ENCODE measurements around the gene E2F4. TPM values are rescaled to one million over a fixed set of nuclear protein-coding genes. Genes with fewer than 3 reads are reported as not detected.

E2F4 gene
- total and polyA plus RNA-seq, 2 donors (not counting 1 experiment from before 2014, with no cell fraction given), result 42.4 to 59.9 TPM

DNA sequence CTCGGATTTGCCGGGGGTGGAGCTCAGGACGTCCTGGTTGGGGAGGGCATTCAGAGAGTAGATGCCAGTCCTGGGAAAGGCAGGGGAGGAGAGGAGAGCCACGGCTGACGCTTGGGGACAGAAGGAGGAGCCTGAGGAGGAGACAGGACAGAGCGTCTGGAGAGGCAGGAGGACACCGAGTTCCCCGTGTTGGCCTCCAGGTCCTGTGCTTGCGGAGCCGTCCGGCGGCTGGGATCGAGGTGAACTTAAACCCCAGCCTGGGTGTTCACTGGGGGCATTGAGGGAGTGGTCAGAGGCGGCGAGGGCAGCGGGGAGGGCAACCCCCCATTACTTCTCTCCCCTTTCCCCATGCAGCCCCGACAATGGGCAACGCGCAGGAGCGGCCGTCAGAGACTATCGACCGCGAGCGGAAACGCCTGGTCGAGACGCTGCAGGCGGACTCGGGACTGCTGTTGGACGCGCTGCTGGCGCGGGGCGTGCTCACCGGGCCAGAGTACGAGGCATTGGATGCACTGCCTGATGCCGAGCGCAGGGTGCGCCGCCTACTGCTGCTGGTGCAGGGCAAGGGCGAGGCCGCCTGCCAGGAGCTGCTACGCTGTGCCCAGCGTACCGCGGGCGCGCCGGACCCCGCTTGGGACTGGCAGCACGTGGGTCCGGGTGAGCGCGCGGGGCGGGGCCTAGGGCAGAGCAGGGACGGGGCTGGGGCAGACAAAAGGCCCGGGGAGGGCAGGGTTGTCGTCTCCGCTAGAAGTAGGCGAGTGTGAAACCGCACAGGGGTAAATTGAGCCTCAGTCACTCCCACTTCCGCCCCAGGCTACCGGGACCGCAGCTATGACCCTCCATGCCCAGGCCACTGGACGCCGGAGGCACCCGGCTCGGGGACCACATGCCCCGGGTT is 17.9 kb upstream of the E2F4 start:
- H3K27me3 ChIP-seq (ENCODE audit: control insufficient read depth, insufficient read depth, low read length), result no peaks in the 10 kb centered on the region
- H3K4me3 ChIP-seq (replicated peaks in 1 of 4; ENCODE audit: control extremely low read depth in 1 of 4, insufficient read depth in 1 of 4, low read depth in 3 of 4, low read length in 4 of 4), result peak overlapping the region; percentile 2 to 56 (median 28)
- peaks cover 15% of the 10 kb centered on the region for H3K4me1 ChIP-seq (ENCODE audit: control insufficient read depth, extremely low read depth, insufficient read depth, low read length)
- no peaks in the 10 kb centered on the region for H3K9me3 ChIP-seq (ENCODE audit: control insufficient read depth, insufficient read depth, low read depth, low read length)
- H3K4me2 ChIP-seq (ENCODE audit: extremely low read depth, insufficient read depth, low read length), result peak overlapping the region; percentile 60
- peak; percentile 82 to 86 for DNase-seq (ENCODE audit: low read depth in 2 of 2)
- H2AFZ ChIP-seq (ENCODE audit: low read length), result peak overlapping the region; percentile 40
- peak overlapping the region; percentile 11 for H3K27ac ChIP-seq (ENCODE audit: insufficient read depth, low read length)
- H3K9ac ChIP-seq (ENCODE audit: insufficient read depth, low read length), result no peak overlapping the region
- TF ChIP-seq EZH2 (IDR thresholded peaks at IDR 0.05; ENCODE audit: low read length, missing control alignments), result no peak
- TF ChIP-seq, protein P1, sequence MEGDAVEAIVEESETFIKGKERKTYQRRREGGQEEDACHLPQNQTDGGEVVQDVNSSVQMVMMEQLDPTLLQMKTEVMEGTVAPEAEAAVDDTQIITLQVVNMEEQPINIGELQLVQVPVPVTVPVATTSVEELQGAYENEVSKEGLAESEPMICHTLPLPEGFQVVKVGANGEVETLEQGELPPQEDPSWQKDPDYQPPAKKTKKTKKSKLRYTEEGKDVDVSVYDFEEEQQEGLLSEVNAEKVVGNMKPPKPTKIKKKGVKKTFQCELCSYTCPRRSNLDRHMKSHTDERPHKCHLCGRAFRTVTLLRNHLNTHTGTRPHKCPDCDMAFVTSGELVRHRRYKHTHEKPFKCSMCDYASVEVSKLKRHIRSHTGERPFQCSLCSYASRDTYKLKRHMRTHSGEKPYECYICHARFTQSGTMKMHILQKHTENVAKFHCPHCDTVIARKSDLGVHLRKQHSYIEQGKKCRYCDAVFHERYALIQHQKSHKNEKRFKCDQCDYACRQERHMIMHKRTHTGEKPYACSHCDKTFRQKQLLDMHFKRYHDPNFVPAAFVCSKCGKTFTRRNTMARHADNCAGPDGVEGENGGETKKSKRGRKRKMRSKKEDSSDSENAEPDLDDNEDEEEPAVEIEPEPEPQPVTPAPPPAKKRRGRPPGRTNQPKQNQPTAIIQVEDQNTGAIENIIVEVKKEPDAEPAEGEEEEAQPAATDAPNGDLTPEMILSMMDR (conservative IDR thresholded peaks at IDR 0.05 in 1 of 2, IDR thresholded peaks at IDR 0.05 in 1 of 2; ENCODE audit: low read depth in 1 of 2, low read length in 2 of 2), result peak; percentile 10 to 20
- peaks cover 5% of the 10 kb centered on the region for H3K36me3 ChIP-seq (ENCODE audit: control insufficient read depth, insufficient read depth, low read length)
- H3K79me2 ChIP-seq (ENCODE audit: control insufficient read depth, insufficient read depth, low read length), result no peaks in the 10 kb centered on the region
- H4K20me1 ChIP-seq (ENCODE audit: control insufficient read depth, extremely low read depth, insufficient read depth, low read length), result no peaks in the 10 kb centered on the region

DNA sequence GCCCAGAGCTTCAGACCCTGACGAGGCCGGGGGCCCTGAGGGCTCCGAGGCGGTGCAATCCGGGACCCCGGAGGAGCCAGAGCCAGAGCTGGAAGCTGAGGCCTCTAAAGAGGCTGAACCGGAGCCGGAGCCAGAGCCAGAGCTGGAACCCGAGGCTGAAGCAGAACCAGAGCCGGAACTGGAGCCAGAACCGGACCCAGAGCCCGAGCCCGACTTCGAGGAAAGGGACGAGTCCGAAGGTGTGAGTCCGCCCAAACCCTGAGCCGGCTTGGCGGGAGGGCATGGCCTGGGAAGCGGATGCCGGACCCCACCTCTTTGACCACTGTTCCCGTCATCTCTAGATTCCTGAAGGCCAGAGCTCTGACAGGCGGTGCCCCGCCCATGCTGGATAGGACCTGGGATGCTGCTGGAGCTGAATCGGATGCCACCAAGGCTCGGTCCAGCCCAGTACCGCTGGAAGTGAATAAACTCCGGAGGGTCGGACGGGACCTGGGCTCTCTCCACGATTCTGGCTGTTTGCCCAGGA is 17.2 kb upstream of the E2F4 start:
- no peak overlapping the region for H2AFZ ChIP-seq (ENCODE audit: low read length)
- no peak for DNase-seq (ENCODE audit: low read depth in 2 of 2)
- no peaks in the 10 kb centered on the region for H4K20me1 ChIP-seq (ENCODE audit: control insufficient read depth, extremely low read depth, insufficient read depth, low read length)
- H3K9ac ChIP-seq (ENCODE audit: insufficient read depth, low read length), result no peak overlapping the region
- peaks cover 13% of the 10 kb centered on the region for H3K4me1 ChIP-seq (ENCODE audit: control insufficient read depth, extremely low read depth, insufficient read depth, low read length)
- peaks cover 7% of the 10 kb centered on the region for H3K36me3 ChIP-seq (ENCODE audit: control insufficient read depth, insufficient read depth, low read length)
- H3K4me2 ChIP-seq (ENCODE audit: extremely low read depth, insufficient read depth, low read length), result no peak overlapping the region
- no peaks in the 10 kb centered on the region for H3K9me3 ChIP-seq (ENCODE audit: control insufficient read depth, insufficient read depth, low read depth, low read length)
- TF ChIP-seq, protein P1 (conservative IDR thresholded peaks at IDR 0.05 in 1 of 2, IDR thresholded peaks at IDR 0.05 in 1 of 2; ENCODE audit: low read depth in 1 of 2, low read length in 2 of 2), result no peak
- no peak for TF ChIP-seq EZH2 (IDR thresholded peaks at IDR 0.05; ENCODE audit: low read length, missing control alignments)
- peak overlapping the region in 1 of 4 experiments; percentile 56 for H3K4me3 ChIP-seq (replicated peaks in 1 of 4; ENCODE audit: control extremely low read depth in 1 of 4, insufficient read depth in 1 of 4, low read depth in 3 of 4, low read length in 4 of 4)
- H3K27me3 ChIP-seq (ENCODE audit: control insufficient read depth, insufficient read depth, low read length), result no peaks in the 10 kb centered on the region
- H3K27ac ChIP-seq (ENCODE audit: insufficient read depth, low read length), result no peak overlapping the region
- no peaks in the 10 kb centered on the region for H3K79me2 ChIP-seq (ENCODE audit: control insufficient read depth, insufficient read depth, low read length)

DNA sequence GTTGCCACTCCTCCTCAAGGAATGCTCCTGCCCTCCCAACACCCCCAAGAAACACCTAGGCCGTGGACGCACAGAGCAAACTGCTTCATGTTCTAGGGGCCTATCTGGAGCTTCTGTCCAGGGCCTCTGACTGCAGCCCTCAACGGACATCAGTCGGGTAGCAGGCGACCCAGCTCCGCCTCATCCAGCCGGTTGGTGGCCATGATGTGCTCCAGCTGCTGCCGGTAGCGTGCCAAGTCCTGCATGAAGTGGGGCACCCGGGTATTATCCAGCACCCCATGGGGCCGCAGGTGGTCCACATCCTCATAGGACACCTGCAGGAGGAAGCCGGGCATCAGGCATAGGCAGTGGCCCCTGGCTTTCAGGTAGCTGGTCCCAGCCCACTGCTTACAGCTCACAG is 15.3 kb upstream of the E2F4 start:
- DNase-seq (ENCODE audit: low read depth in 2 of 2), result peak in 1 of 2 donors; percentile 23
- H3K4me3 ChIP-seq (replicated peaks in 1 of 4; ENCODE audit: control extremely low read depth in 1 of 4, insufficient read depth in 1 of 4, low read depth in 3 of 4, low read length in 4 of 4), result no peak overlapping the region
- no peaks in the 10 kb centered on the region for H4K20me1 ChIP-seq (ENCODE audit: control insufficient read depth, extremely low read depth, insufficient read depth, low read length)
- H3K27me3 ChIP-seq (ENCODE audit: control insufficient read depth, insufficient read depth, low read length), result no peaks in the 10 kb centered on the region
- no peak overlapping the region for H3K9ac ChIP-seq (ENCODE audit: insufficient read depth, low read length)
- H3K79me2 ChIP-seq (ENCODE audit: control insufficient read depth, insufficient read depth, low read length), result no peaks in the 10 kb centered on the region
- H2AFZ ChIP-seq (ENCODE audit: low read length), result no peak overlapping the region
- peaks cover 9% of the 10 kb centered on the region for H3K4me1 ChIP-seq (ENCODE audit: control insufficient read depth, extremely low read depth, insufficient read depth, low read length)
- no peak overlapping the region for H3K4me2 ChIP-seq (ENCODE audit: extremely low read depth, insufficient read depth, low read length)
- H3K9me3 ChIP-seq (ENCODE audit: control insufficient read depth, insufficient read depth, low read depth, low read length), result no peaks in the 10 kb centered on the region
- peaks cover 10% of the 10 kb centered on the region for H3K36me3 ChIP-seq (ENCODE audit: control insufficient read depth, insufficient read depth, low read length)
- H3K27ac ChIP-seq (ENCODE audit: insufficient read depth, low read length), result no peak overlapping the region
- TF ChIP-seq EZH2 (IDR thresholded peaks at IDR 0.05; ENCODE audit: low read length, missing control alignments), result no peak
- TF ChIP-seq, protein P1 (conservative IDR thresholded peaks at IDR 0.05 in 1 of 2, IDR thresholded peaks at IDR 0.05 in 1 of 2; ENCODE audit: low read depth in 1 of 2, low read length in 2 of 2), result no peak
